ENCODE measurements around the gene NOP9. TPM values are rescaled to one million over a fixed set of nuclear protein-coding genes. Genes with fewer than 3 reads are reported as not detected.
A peak's percentile ranks its signal among the peaks of the same experiment; 100 is the strongest.

The NOP9 gene
- total RNA-seq, 2 donors from 2014 or later: 25.7 to 27.7 TPM

GRCh38 chr14:24337144-24337823, 37.6 kb downstream of the NOP9 start:
- Mint-ChIP-seq H3K4me1 (peaks cover 32% of the 10 kb centered on the region), H3K27ac (no peak overlapping the region), H3K27me3 (peaks cover 14% of the 10 kb centered on the region), H3K36me3 (ENCODE audit: low read depth) (peaks cover 5% of the 10 kb centered on the region), H3K4me3 (peak overlapping the region; percentile 91)
- DNase-seq: no peak
- ATAC-seq: no peak
- H3K9me3 ChIP-seq (ENCODE audit: control insufficient read depth, low read length, poor library complexity, severe bottlenecking): no peaks in the 10 kb centered on the region

GRCh38 chr14:24337824-24338175, 38.1 kb downstream of the NOP9 start:
- ATAC-seq (no peak), DNase-seq (no peak)
- Mint-ChIP-seq H3K4me1 (peaks cover 26% of the 10 kb centered on the region), H3K27me3 (peaks cover 13% of the 10 kb centered on the region), H3K27ac (no peak overlapping the region), H3K36me3 (ENCODE audit: low read depth) (peaks cover 5% of the 10 kb centered on the region), H3K4me3 (peak overlapping the region; percentile 91)
- no peaks in the 10 kb centered on the region for H3K9me3 ChIP-seq (ENCODE audit: control insufficient read depth, low read length, poor library complexity, severe bottlenecking)

GRCh38 chr14:24338843-24339242, 39.2 kb downstream of the NOP9 start:
- H3K27ac Mint-ChIP-seq: peak overlapping the region; percentile 69
- DNase-seq: no peak
- ATAC-seq: no peak
- H3K4me3 Mint-ChIP-seq: peak overlapping the region; percentile 91
- peaks cover 6% of the 10 kb centered on the region for H3K36me3 Mint-ChIP-seq (ENCODE audit: low read depth)
- H3K9me3 ChIP-seq (ENCODE audit: control insufficient read depth, low read length, poor library complexity, severe bottlenecking): no peaks in the 10 kb centered on the region
- peaks cover 18% of the 10 kb centered on the region for H3K27me3 Mint-ChIP-seq
- H3K4me1 Mint-ChIP-seq: peaks cover 26% of the 10 kb centered on the region

GRCh38 chr14:24339284-24340151, 39.9 kb downstream of the NOP9 start, which contains the start of gene RIPK3:
TSS of gene RIPK3 (minus strand) at chr14:24339991. CDS start at chr14:24339826, 165 bp downstream.
- DNase-seq (peak; percentile 46 to 51 (median 48)), ATAC-seq (peak; percentile 95)
- Mint-ChIP-seq H3K27me3 (peaks cover 23% of the 10 kb centered on the region), H3K4me1 (peaks cover 26% of the 10 kb centered on the region), H3K27ac (peak within 1 kb of the TSS; percentile 69), H3K4me3 (peak within 1 kb of the TSS; percentile 91), H3K36me3 (ENCODE audit: low read depth) (peaks cover 7% of the 10 kb centered on the region)
- H3K9me3 ChIP-seq (ENCODE audit: control insufficient read depth, low read length, poor library complexity, severe bottlenecking): no peaks in the 10 kb centered on the region

DNA sequence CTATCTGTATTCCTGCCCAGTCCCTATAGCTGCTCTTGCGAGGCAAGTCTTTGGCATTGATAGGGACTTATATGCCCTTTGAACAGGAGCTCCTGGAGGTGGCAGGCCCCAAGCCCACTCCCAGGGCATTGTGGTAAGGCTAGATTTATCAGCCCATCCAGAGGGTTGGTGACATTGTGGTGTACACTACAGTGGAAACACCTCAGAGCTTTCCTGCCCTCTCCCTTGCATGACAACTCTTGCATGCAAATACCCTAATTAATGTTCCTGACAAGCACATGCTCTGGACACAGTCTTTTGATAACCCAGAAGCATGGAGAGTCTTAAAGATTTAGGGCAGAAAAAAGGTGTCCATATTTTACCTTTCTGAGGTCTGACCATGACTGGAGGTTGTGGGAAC, 41.0 kb downstream of the NOP9 start:
- H3K4me1 Mint-ChIP-seq: peaks cover 21% of the 10 kb centered on the region
- H3K4me3 Mint-ChIP-seq: no peak overlapping the region
- ATAC-seq: no peak
- peaks cover 7% of the 10 kb centered on the region for H3K36me3 Mint-ChIP-seq (ENCODE audit: low read depth)
- no peak for DNase-seq
- peaks cover 26% of the 10 kb centered on the region for H3K27me3 Mint-ChIP-seq
- no peaks in the 10 kb centered on the region for H3K9me3 ChIP-seq (ENCODE audit: control insufficient read depth, low read length, poor library complexity, severe bottlenecking)
- no peak overlapping the region for H3K27ac Mint-ChIP-seq

DNA sequence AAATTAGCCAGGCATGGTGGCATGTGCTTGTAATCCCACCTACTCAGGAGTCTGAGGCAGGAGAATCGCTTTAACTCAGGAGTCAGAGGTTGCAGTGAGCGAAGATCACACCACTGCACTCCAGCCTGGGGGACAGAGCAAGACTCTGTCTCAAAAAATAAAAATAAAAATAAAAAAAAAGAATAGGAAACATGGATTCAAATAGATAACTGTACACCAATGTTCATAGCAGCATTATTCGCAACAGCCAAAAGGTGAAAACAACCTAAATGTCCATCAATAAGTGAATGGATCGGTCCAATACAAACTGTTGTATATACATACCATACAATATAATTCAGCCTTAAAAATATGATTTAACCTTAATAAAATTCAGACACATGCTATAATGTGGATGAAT, 43.2 kb downstream of the NOP9 start:
- no peak for DNase-seq
- ATAC-seq: no peak
- peaks cover 2% of the 10 kb centered on the region for H3K36me3 Mint-ChIP-seq (ENCODE audit: low read depth)
- H3K4me3 Mint-ChIP-seq: no peak overlapping the region
- H3K4me1 Mint-ChIP-seq: peaks cover 16% of the 10 kb centered on the region
- peaks cover 40% of the 10 kb centered on the region for H3K27me3 Mint-ChIP-seq
- no peak overlapping the region for H3K27ac Mint-ChIP-seq
- H3K9me3 ChIP-seq (ENCODE audit: control insufficient read depth, low read length, poor library complexity, severe bottlenecking): no peaks in the 10 kb centered on the region

- H3K4me3 Mint-ChIP-seq: no peak overlapping the region
- no peaks in the 10 kb centered on the region for H3K9me3 ChIP-seq (ENCODE audit: control insufficient read depth, low read length, poor library complexity, severe bottlenecking)
- no peak overlapping the region for H3K27ac Mint-ChIP-seq
- DNase-seq: no peak
- peaks cover 49% of the 10 kb centered on the region for H3K27me3 Mint-ChIP-seq
- H3K4me1 Mint-ChIP-seq: peaks cover 8% of the 10 kb centered on the region
- no peak for ATAC-seq
- peaks cover 2% of the 10 kb centered on the region for H3K36me3 Mint-ChIP-seq (ENCODE audit: low read depth)
Measured at GRCh38 chr14:24343795-24344660, 44.4 kb downstream of the NOP9 start.

GRCh38 chr14:24347134-24347533, 47.5 kb downstream of the NOP9 start:
- Mint-ChIP-seq H3K27ac (no peak overlapping the region), H3K36me3 (ENCODE audit: low read depth) (peaks cover 10% of the 10 kb centered on the region), H3K27me3 (peaks cover 80% of the 10 kb centered on the region), H3K4me1 (no peaks in the 10 kb centered on the region), H3K4me3 (no peak overlapping the region)
- ATAC-seq (no peak), DNase-seq (no peak)
- no peaks in the 10 kb centered on the region for H3K9me3 ChIP-seq (ENCODE audit: control insufficient read depth, low read length, poor library complexity, severe bottlenecking)

DNA sequence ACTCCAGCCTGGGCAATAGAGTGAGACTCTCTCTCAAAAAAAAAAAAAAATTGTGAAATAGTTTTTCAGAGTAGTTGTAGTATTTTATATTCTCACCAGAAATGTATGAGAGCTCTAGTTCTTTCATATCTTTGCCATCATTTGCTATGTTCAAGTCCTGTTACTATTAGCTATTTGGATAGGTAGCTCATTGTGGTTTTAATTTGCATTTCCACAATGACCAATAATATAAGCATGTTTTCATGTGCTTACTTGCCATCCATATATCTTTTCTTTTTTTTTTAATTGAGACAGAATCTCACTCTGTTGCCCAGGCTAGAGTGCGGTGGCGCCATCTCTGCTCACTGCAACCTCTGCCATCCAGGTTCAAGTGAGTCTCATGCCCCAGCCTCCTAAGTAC, 48.5 kb downstream of the NOP9 start:
- Mint-ChIP-seq H3K27ac (no peak overlapping the region), H3K4me3 (no peak overlapping the region), H3K27me3 (peaks cover 82% of the 10 kb centered on the region), H3K4me1 (no peaks in the 10 kb centered on the region), H3K36me3 (ENCODE audit: low read depth) (peaks cover 10% of the 10 kb centered on the region)
- no peak for ATAC-seq
- no peaks in the 10 kb centered on the region for H3K9me3 ChIP-seq (ENCODE audit: control insufficient read depth, low read length, poor library complexity, severe bottlenecking)
- DNase-seq: no peak

- Mint-ChIP-seq H3K27me3 (peaks cover 85% of the 10 kb centered on the region), H3K27ac (no peak overlapping the region), H3K4me3 (no peak overlapping the region), H3K4me1 (peaks cover 5% of the 10 kb centered on the region), H3K36me3 (ENCODE audit: low read depth) (peaks cover 10% of the 10 kb centered on the region)
- ATAC-seq (no peak), DNase-seq (no peak)
- H3K9me3 ChIP-seq (ENCODE audit: control insufficient read depth, low read length, poor library complexity, severe bottlenecking): no peaks in the 10 kb centered on the region
Measured at GRCh38 chr14:24349742-24350141, 50.1 kb downstream of the NOP9 start.

DNA sequence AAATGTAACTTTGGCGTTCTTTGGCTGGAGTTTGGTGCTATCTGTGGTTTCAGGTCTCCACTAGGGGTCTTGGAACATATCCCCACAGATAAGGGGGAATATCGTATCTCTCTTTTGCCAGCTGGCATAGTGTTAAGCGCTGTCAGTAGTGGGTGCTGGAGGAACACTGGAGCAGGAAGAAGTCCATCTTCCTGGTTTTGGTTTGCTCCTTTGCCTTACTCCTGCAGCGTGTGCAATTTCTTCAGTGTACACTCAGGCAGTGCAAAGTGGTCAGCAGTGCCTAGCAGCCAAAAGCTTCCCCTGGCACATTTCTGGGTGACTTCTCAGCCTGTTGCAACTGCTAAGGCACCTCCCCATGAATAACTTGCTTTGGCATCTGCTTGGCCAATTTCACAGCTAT, 51.9 kb downstream of the NOP9 start:
- H3K27ac Mint-ChIP-seq: no peak overlapping the region
- DNase-seq (no peak), ATAC-seq (no peak)
- H3K4me1 Mint-ChIP-seq: peaks cover 5% of the 10 kb centered on the region
- no peaks in the 10 kb centered on the region for H3K9me3 ChIP-seq (ENCODE audit: control insufficient read depth, low read length, poor library complexity, severe bottlenecking)
- no peak overlapping the region for H3K4me3 Mint-ChIP-seq
- H3K36me3 Mint-ChIP-seq (ENCODE audit: low read depth): peaks cover 10% of the 10 kb centered on the region
- H3K27me3 Mint-ChIP-seq: peaks cover 72% of the 10 kb centered on the region

- H3K4me1 Mint-ChIP-seq: peaks cover 5% of the 10 kb centered on the region
- no peak for DNase-seq
- H3K36me3 Mint-ChIP-seq (ENCODE audit: low read depth): peaks cover 10% of the 10 kb centered on the region
- H3K9me3 ChIP-seq (ENCODE audit: control insufficient read depth, low read length, poor library complexity, severe bottlenecking): no peaks in the 10 kb centered on the region
- no peak overlapping the region for H3K4me3 Mint-ChIP-seq
- H3K27me3 Mint-ChIP-seq: peaks cover 56% of the 10 kb centered on the region
- ATAC-seq: no peak
- H3K27ac Mint-ChIP-seq: peak overlapping the region; percentile 57
Measured at GRCh38 chr14:24353559-24354481, 54.2 kb downstream of the NOP9 start.

Measured in T-helper 17 cell (primary cell).